Thyroid gland (tissue), 4 donors: Measurements from ENCODE around the gene EHBP1.

Experiments
- CTCF ChIP-seq, 6 experiments: fragments of 200-600 bp in 3 of 6; fragments of 450-650 bp in 3 of 6; sonication (generic) in 3 of 6; IDR thresholded peaks; one replicate each; pipeline ENCODE4 v1.5.1; 2016 to 2019; ENCODE audit warnings: antibody characterized with exemption in 6 of 6, mild to moderate bottlenecking in 2 of 6, inconsistent platforms in 1 of 6, moderate library complexity in 1 of 6
- POLR2A ChIP-seq, 2 donors: fragments of 450-650 bp; IDR thresholded peaks; one replicate each; pipeline ENCODE4 v1.6.1; 2017; ENCODE audit warnings: antibody characterized with exemption in 2 of 2, mild to moderate bottlenecking in 2 of 2, moderate library complexity in 1 of 2

GRCh38 chr2:62928015-62928414, 222.5 kb downstream of the EHBP1 start:
- no peak for TF ChIP-seq CTCF (IDR thresholded peaks at IDR 0.05)
- no peak for TF ChIP-seq POLR2A (IDR thresholded peaks at IDR 0.05)
